SH-SY5Y (cell line): ENCODE data around the gene PRAC1.

Experiments used
- GATA2 ChIP-seq: IDR thresholded peaks from 2 replicates; pipeline ENCODE4 v1.6.1; 2011; ENCODE audit warnings: mild to moderate bottlenecking, low read depth, low read length
- GATA3 ChIP-seq: IDR thresholded peaks from 2 replicates; pipeline ENCODE4 v1.6.1; 2011; ENCODE audit warnings: low read depth, mild to moderate bottlenecking, low read length, moderate library complexity

DNA sequence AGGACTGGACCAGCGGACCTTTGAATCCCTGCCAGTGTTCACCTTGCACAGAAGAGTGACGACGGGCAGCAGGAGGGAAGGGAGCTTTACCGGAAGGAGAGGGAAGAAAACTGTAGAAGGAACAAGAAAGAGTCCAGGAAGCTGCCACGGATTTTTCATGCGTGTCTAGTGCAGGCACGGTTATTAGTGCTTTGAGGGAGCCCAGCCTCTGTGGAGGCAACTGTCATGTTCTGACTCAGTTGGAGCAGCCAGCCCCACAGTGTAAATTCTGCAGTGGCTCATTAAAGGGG is 12.7 kb upstream of the PRAC1 start:
- TF ChIP-seq GATA3 = no peak
- no peak for TF ChIP-seq GATA2
